Muscle layer of duodenum (tissue), 2 donors: ENCODE results near the gene MAP3K9.

Source experiments
- H3K27ac ChIP-seq: one replicate; pipeline ENCODE4 v1.7.0; 2013; ENCODE audit warnings: mild to moderate bottlenecking, low read length
- H3K27me3 ChIP-seq: one replicate; pipeline ENCODE4 v1.7.0; 2013; ENCODE audit warnings: low read depth, mild to moderate bottlenecking, control low read depth, low read length
- H3K36me3 ChIP-seq, 2 donors: one replicate each; pipeline ENCODE4 v1.7.0; 2013; ENCODE audit warnings: low read length in 2 of 2, control low read depth in 1 of 2, mild to moderate bottlenecking in 1 of 2; ENCODE audit not compliant: insufficient read depth in 2 of 2, control insufficient read depth in 1 of 2
- H3K4me1 ChIP-seq, 2 donors: one replicate each; pipeline ENCODE4 v1.7.0; 2013; ENCODE audit warnings: low read length in 2 of 2, mild to moderate bottlenecking in 2 of 2, control low read depth in 1 of 2, moderate library complexity in 1 of 2; ENCODE audit not compliant: insufficient read depth in 2 of 2, control insufficient read depth in 1 of 2
- H3K4me3 ChIP-seq, 2 donors: one replicate each; pipeline ENCODE4 v1.7.0; 2013; ENCODE audit warnings: low read length in 2 of 2, low read depth in 1 of 2, mild to moderate bottlenecking in 1 of 2
- H3K9me3 ChIP-seq, 2 donors: one replicate each; pipeline ENCODE4 v1.7.0; 2013; ENCODE audit warnings: low read length in 2 of 2, control low read depth in 1 of 2, mild to moderate bottlenecking in 1 of 2; ENCODE audit not compliant: control insufficient read depth in 1 of 2
- donor health status: healthy.

The MAP3K9 gene

DNA sequence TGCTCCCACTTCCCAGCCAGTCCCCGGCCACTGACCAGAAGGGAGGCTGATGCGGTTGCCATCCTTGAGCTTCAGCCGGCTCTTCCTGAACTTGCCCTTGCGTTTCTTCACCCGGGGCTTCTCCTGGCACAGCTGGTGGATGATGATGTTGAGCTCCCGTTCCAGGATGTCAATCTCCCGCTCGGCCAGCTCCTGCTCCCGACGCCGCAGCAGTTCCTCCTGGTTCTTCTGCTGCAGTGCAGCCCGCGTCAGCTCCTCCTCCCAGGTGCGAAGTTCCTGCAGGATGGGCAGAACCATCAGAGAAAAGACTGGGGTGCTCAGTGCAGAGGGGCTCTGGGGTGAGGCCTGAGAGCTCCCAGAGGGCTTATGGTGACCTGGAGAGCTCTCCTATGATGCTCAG, 67.0 kb downstream of the MAP3K9 start:
- H3K4me1 ChIP-seq: no peaks in the 10 kb centered on the region
- no peak overlapping the region for H3K4me3 ChIP-seq
- H3K27me3 ChIP-seq: no peaks in the 10 kb centered on the region
- H3K9me3 ChIP-seq: no peaks in the 10 kb centered on the region
- H3K36me3 ChIP-seq: peaks cover 4 to 5% of the 10 kb centered on the region in 2 donors
- H3K27ac ChIP-seq: no peak overlapping the region

DNA sequence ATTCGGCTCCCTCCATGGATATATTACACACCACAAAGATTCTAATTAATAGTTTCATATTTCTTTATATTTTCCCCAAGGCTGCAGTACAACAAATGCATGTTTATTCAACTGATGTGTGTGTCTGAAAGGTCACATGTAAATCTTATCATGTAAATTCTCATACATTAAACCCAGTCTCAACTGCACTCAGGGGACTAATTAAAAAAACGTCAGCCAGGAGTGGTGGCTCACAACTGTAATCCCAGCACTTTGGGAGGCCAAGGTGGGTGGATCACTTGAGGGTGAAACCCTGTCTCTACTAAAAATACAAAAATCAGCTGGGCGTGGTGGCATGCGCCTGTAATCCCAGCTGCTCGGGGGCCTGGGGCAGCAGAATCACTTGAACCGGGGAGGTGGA, 67.8 kb downstream of the MAP3K9 start:
- Histone ChIP-seq H3K36me3 (peaks cover 4 to 5% of the 10 kb centered on the region in 2 donors), H3K4me3 (no peak overlapping the region), H3K4me1 (no peaks in the 10 kb centered on the region), H3K27ac (no peak overlapping the region), H3K27me3 (no peaks in the 10 kb centered on the region), H3K9me3 (no peaks in the 10 kb centered on the region)

DNA sequence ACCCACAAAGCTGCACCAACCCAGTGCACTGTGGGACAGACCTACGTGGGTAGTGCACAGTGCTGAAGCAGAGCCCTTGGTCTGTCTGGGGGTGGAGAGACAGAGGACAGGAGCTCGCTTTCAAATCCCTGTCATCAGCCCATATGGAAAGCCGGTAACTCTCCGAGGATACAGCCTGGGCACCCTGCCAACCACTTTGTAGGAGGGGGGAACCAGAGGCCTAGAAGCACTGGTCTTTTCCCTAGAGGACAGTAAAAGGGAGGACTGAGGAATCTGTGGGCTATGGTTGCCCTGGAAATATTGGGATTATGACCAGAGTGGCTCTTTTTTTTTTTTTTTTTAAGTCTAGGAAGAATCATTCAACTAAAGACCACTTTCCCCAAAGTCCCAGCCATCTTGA, 74.3 kb downstream of the MAP3K9 start:
- Histone ChIP-seq H3K9me3 (no peaks in the 10 kb centered on the region), H3K27me3 (no peaks in the 10 kb centered on the region), H3K4me1 (no peaks in the 10 kb centered on the region), H3K4me3 (no peak overlapping the region), H3K36me3 (peaks cover 4 to 6% of the 10 kb centered on the region in 2 donors), H3K27ac (no peak overlapping the region)

DNA sequence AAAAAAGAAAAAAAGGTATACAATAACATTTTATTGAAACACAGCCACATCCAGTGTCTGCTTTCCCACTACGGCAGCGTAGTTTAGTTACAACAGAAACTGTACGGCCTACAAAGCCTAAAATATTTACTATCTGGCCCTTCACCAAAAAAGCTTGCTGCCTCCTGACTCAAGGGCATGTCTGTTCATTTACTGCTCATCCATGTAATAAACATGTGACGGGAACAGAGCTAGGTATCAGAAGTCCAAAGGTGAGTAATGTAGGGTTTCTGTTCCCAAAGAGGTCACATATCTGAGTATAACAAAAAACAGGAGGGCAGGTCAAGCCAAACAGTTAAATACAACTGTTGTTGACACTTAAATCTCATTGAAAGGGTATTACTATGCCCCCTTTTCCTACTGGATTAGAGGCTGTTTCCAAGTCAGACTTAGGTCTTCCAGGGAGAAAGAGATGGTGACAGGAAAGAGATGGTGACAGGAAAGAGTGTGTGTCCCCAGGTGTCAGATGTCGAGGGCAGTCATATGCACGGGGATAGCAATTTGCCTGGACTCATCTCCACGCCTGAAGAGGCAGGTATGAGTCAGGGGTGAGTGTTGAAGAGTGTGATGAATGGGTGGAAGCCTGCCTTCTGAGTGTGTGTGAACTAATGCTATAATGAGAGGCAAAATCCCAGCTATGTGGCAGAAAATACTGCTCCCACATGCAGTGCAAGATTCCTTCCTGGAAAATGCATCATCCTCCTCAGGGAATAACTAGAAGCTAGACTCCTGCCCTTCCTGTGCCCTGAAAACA, 77.7 kb downstream of the MAP3K9 start:
- Histone ChIP-seq H3K36me3 (peaks cover 0 to 7% of the 10 kb centered on the region in 2 donors), H3K4me3 (no peak overlapping the region), H3K9me3 (no peaks in the 10 kb centered on the region), H3K27me3 (no peaks in the 10 kb centered on the region), H3K4me1 (no peaks in the 10 kb centered on the region), H3K27ac (no peak overlapping the region)

DNA sequence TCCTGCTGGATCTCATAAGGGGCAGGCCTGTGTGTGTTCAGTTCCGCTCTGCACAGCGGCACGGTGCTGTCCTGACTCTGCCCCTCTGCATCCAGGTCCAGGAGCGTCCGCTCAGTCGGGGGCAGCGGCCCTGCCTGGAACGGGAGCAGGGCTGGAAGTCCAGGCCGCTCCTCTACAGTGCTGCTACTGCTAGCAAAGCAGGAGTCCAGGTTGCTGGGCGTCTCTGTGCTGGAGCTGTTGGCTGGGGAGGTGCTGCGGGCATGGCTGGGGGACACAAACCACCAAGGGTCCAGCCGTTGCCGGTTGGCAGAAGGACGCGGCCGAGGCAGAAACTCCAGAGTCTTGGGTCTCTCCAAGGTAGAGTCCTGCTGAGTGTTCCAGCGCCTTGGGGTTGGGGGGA, 78.9 kb downstream of the MAP3K9 start:
- Histone ChIP-seq H3K9me3 (no peaks in the 10 kb centered on the region), H3K27me3 (no peaks in the 10 kb centered on the region), H3K4me1 (no peaks in the 10 kb centered on the region), H3K27ac (no peak overlapping the region), H3K4me3 (no peak overlapping the region), H3K36me3 (peaks cover 0 to 7% of the 10 kb centered on the region in 2 donors)

DNA sequence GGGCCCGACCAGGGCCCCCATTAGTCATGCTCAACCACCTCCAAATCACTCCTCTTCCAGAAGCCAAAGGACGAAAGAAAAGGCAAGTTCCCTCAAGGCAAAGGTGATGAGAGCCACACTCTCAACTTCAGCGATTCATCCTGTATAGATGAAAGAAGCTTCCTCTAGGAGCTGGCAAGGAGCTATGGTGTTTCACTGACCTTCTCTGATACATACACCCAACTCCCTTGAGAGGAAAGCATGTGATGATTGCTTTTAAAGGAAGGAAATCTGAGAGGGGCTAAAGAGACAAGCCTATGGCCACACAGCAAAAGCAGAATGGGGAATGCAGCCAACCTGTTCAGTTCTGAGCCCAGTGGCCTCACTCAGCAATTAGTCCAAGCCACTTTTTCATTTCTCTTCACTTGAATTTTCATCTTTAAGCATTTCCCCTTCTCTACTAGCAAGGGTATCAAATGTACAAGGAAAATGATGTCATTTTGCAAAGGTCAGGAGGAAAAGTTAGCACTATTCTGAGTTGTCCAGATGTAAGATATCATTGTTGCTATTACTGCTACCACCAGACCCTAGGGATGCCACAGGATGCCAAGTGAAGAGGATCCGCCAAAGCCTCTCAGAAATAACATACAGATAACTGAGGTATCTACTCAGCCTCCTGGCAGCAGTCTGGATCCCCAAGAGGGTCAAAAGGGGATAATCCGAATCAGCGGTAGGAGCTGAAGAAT, 82.5 kb downstream of the MAP3K9 start:
- peaks cover 0 to 7% of the 10 kb centered on the region in 2 donors for H3K36me3 ChIP-seq
- no peak overlapping the region for H3K4me3 ChIP-seq
- no peak overlapping the region for H3K27ac ChIP-seq
- H3K27me3 ChIP-seq: no peaks in the 10 kb centered on the region
- no peaks in the 10 kb centered on the region for H3K9me3 ChIP-seq
- no peaks in the 10 kb centered on the region for H3K4me1 ChIP-seq

DNA sequence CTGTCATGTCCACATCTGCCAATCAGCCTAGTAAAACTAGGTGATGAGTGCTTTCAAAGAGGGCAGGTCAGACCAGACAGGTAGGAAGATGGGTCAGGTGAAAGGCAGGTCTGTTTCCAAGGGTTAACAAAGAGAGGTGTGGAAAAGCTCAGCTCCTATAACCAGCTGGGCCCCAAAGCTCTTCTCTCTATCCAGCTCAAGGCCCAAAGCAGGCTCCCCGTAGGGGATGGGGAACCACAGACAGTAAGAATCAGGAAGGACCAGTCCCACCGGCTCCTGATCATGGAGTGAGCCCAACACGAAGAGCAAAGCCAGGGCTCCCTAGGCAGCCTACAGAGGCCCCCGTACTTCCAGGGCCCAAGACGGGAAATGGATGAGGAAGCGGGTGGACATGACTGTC, 84.4 kb downstream of the MAP3K9 start:
- H3K9me3 ChIP-seq: no peaks in the 10 kb centered on the region
- no peak overlapping the region for H3K27ac ChIP-seq
- H3K27me3 ChIP-seq: no peaks in the 10 kb centered on the region
- H3K4me3 ChIP-seq: no peak overlapping the region
- no peaks in the 10 kb centered on the region for H3K4me1 ChIP-seq
- peaks cover 0 to 5% of the 10 kb centered on the region in 2 donors for H3K36me3 ChIP-seq

DNA sequence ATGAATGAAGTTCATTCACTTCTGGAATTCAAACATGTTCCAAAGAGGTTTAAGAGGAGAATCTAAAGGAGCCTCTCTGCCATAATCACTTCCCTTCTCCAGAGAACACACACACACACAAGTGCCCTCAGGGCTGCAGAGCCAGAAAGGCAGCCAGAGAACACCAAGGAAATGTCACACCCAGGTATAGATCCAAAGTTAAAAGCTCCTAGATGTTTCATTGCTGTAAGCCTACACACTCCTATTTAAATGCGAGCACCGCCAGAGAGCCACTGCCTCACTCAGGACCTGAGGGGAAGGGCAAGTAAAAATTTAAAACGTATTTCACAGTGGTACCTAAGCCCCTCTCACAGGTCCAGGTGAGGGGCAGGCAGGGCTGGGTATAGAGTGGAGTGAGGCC, 85.2 kb downstream of the MAP3K9 start:
- no peak overlapping the region for H3K27ac ChIP-seq
- H3K9me3 ChIP-seq: no peaks in the 10 kb centered on the region
- peaks cover 0 to 3% of the 10 kb centered on the region in 2 donors for H3K36me3 ChIP-seq

DNA sequence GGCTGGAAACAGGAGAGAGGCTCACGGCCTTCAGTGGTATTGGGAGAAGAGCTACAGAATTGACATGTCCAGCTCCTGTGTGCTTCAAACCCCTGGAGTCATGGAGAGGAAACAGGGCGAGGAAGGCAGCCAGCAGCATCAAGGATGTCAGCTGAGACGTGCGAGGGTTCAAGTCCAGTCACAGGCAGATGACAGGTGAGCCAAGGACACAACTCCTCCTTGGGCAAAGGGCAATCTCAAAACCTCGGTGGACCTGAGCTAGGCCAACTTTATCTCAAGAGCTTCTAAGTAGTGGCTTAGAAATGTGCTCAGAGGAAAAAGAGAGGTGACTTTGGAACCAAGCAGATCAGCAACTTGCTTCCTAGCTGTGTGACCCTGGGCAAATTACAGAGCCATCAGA, 86.0 kb downstream of the MAP3K9 start:
- Histone ChIP-seq H3K27me3 (no peaks in the 10 kb centered on the region), H3K27ac (no peak overlapping the region), H3K9me3 (no peaks in the 10 kb centered on the region), H3K4me1 (no peaks in the 10 kb centered on the region), H3K4me3 (no peak overlapping the region), H3K36me3 (peaks cover 0 to 3% of the 10 kb centered on the region in 2 donors)

More for the DNA sequence above, 85.2 kb downstream of the MAP3K9 start:
- Histone ChIP-seq H3K27me3 (no peaks in the 10 kb centered on the region), H3K4me3 (no peak overlapping the region), H3K4me1 (no peaks in the 10 kb centered on the region)

DNA sequence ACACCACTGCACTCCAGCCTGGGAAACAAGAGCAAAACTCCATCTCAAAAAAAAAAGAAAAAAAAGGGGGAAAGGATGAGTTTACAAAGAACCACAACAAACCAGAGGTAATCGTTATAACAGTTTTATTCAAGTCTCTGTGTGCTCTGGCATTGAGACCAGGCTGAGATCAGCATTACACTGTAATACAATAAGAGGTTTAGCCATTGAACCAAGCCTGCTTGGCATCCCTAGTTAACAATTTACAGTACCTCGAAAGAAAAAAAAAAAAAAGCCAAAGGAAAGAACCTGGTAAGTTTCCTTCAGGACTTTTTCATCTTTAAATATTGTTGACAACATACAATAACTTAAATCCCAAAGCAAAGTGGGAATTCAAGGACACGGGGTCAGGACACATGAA, 86.9 kb downstream of the MAP3K9 start:
- no peaks in the 10 kb centered on the region for H3K4me1 ChIP-seq
- no peak overlapping the region for H3K4me3 ChIP-seq
- no peaks in the 10 kb centered on the region for H3K27me3 ChIP-seq
- H3K27ac ChIP-seq: no peak overlapping the region
- H3K36me3 ChIP-seq: peaks cover 0 to 3% of the 10 kb centered on the region in 2 donors
- H3K9me3 ChIP-seq: no peaks in the 10 kb centered on the region

DNA sequence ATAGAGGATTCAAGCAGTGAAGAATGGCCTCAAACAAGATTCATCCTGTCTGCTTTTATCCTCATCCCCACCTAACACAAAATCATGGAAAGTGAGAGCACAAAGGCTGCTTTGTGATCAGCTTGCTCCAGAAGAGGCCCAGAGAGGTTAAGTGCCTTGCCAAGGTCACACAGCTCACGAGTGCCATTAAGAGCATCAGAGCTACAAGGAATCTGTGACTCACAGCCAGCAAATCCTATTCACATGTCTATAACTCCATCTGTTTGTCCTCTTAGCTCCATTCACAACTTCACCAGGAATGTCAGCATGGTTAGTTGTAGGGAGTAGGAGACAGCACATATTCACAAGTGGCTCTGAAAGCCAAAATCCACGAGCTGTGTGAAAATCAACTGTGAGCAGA, 87.8 kb downstream of the MAP3K9 start:
- Histone ChIP-seq H3K27ac (no peak overlapping the region), H3K4me1 (no peaks in the 10 kb centered on the region), H3K27me3 (no peaks in the 10 kb centered on the region), H3K4me3 (no peak overlapping the region), H3K9me3 (no peaks in the 10 kb centered on the region), H3K36me3 (no peaks in the 10 kb centered on the region)
